Activated CD8-positive, alpha-beta memory T cell treated with anti-CD3 and anti-CD28 coated beads, Interleukin-2, amount 10 ng/mL, durations not matched to agents 7 days and 5 days (primary cell): ENCODE data around the gene TICAM2. TPM values are rescaled to one million over a fixed set of nuclear protein-coding genes. Genes with fewer than 3 reads are reported as not detected.

Experiments
- ATAC-seq: fragments of 150-1000 bp; cut with Tn5 transposase; one replicate; pipeline ENCODE4 v1.10.0; 2021; ENCODE audit warnings: moderate library complexity
- CTCF ChIA-PET: fragments of 350-600 bp; sonication (Branson Sonifier 250); formaldehyde crosslinking; loops from one replicate; lab custom pipeline; 2021; ENCODE audit warnings: antibody characterized with exemption; lab: Charles Lee
- DNase-seq: peaks from one replicate; pipeline ENCODE4 v3.0.0-alpha.2; 2020
- H3K27ac Mint-ChIP-seq: one replicate; pipeline ENCODE4 v1.8.0; 2021; ENCODE audit warnings: mild to moderate bottlenecking, mixed read lengths
- H3K27me3 Mint-ChIP-seq: one replicate; pipeline ENCODE4 v1.8.0; 2021; ENCODE audit warnings: mixed read lengths
- H3K36me3 Mint-ChIP-seq: one replicate; pipeline ENCODE4 v1.8.0; 2021; ENCODE audit warnings: mild to moderate bottlenecking, mixed read lengths
- H3K4me1 Mint-ChIP-seq: one replicate; pipeline ENCODE4 v1.8.0; 2021; ENCODE audit warnings: mixed read lengths
- H3K4me3 Mint-ChIP-seq: one replicate; pipeline ENCODE4 v1.8.0; 2021; ENCODE audit warnings: mild to moderate bottlenecking, moderate library complexity, mixed read lengths
- H3K9me3 Mint-ChIP-seq: one replicate; pipeline ENCODE4 v1.8.0; 2022; ENCODE audit warnings: low read depth, mixed read lengths
- total RNA-seq, 2 experiments: library from RNA; stranded (reverse); gene quantifications; one replicate each; pipeline ENCODE4 v1.2.3, GENCODE V29; 2021

The TICAM2 gene
- total RNA-seq, 2 experiments from 2014 or later: 1.6 to 1.8 TPM

- Mint-ChIP-seq H3K36me3 (peaks cover 3% of the 10 kb centered on the region), H3K27ac (peak overlapping the region; percentile 15), H3K4me1 (peaks cover 19% of the 10 kb centered on the region), H3K9me3 (no peaks in the 10 kb centered on the region), H3K4me3 (no peak overlapping the region), H3K27me3 (peaks cover 3% of the 10 kb centered on the region)
- DNase-seq (no peak), ATAC-seq (no peak)
- CTCF ChIA-PET: interaction anchor here (1.0 kb wide), 1 partner anchor 38 kb away, joined by 3 read pairs; no protein-coding TSS in a partner anchor
Measured at GRCh38 chr5:115627295-115627865, 25.1 kb upstream of the TICAM2 start.

GRCh38 chr5:115626445-115626823 is 24.2 kb upstream of the TICAM2 start:
- H3K9me3 Mint-ChIP-seq: no peaks in the 10 kb centered on the region
- peaks cover 7% of the 10 kb centered on the region for H3K36me3 Mint-ChIP-seq
- no peak overlapping the region for H3K27ac Mint-ChIP-seq

GRCh38 chr5:115625579-115626444 is 23.5 kb upstream of the TICAM2 start, which contains the start of gene TMED7:
Gene TMED7, minus strand, starts transcription at chr5:115626036. Its CDS starts 244 bp downstream, at chr5:115625792.
- no peak within 1 kb of the TSS for H3K27ac Mint-ChIP-seq
- CTCF ChIA-PET: interaction anchor here (0.8 to 3.5 kb wide), 8 partner anchors 9 to 215 kb away, joined by 3 to 20 read pairs (median 4); partner anchors contain the start of genes ATG12 and TICAM2

More at GRCh38 chr5:115626445-115626823, 24.2 kb upstream of the TICAM2 start:
- DNase-seq (no peak), ATAC-seq (peak; percentile 31)
- Mint-ChIP-seq H3K27me3 (no peaks in the 10 kb centered on the region), H3K4me1 (peaks cover 26% of the 10 kb centered on the region), H3K4me3 (no peak overlapping the region)
- CTCF ChIA-PET: interaction anchor here (3.5 kb wide), 1 partner anchor 8 kb away, joined by 20 read pairs; no protein-coding TSS in a partner anchor

GRCh38 chr5:115624994-115625393 is 22.7 kb upstream of the TICAM2 start:
- H3K36me3 Mint-ChIP-seq: peaks cover 17% of the 10 kb centered on the region
- no peak for DNase-seq
- H3K27me3 Mint-ChIP-seq: no peaks in the 10 kb centered on the region
- H3K4me3 Mint-ChIP-seq: no peak overlapping the region
- peaks cover 29% of the 10 kb centered on the region for H3K4me1 Mint-ChIP-seq
- no peaks in the 10 kb centered on the region for H3K9me3 Mint-ChIP-seq
- ATAC-seq: no peak
- CTCF ChIA-PET: interaction anchor here (0.8 to 3.5 kb wide), 8 partner anchors 10 to 216 kb away, joined by 3 to 20 read pairs (median 4); partner anchors contain the start of genes ATG12 and TICAM2
- H3K27ac Mint-ChIP-seq: no peak overlapping the region

More at GRCh38 chr5:115625579-115626444, 23.5 kb upstream of the TICAM2 start, which contains the start of gene TMED7:
- H3K4me1 Mint-ChIP-seq: peaks cover 29% of the 10 kb centered on the region
- no peaks in the 10 kb centered on the region for H3K27me3 Mint-ChIP-seq
- H3K36me3 Mint-ChIP-seq: peaks cover 11% of the 10 kb centered on the region
- no peaks in the 10 kb centered on the region for H3K9me3 Mint-ChIP-seq
- no peak within 1 kb of the TSS for H3K4me3 Mint-ChIP-seq
- DNase-seq (peak; percentile 100), ATAC-seq (peak; percentile 94)

- H3K4me1 Mint-ChIP-seq: peaks cover 29% of the 10 kb centered on the region
- H3K9me3 Mint-ChIP-seq: no peaks in the 10 kb centered on the region
- ATAC-seq: no peak
- no peak overlapping the region for H3K27ac Mint-ChIP-seq
- CTCF ChIA-PET: interaction anchor here (2.1 to 3.5 kb wide), 2 partner anchors 11 to 22 kb away, joined by 12 to 20 read pairs; partner anchors contain the start of gene TICAM2
- no peak for DNase-seq
- H3K36me3 Mint-ChIP-seq: peaks cover 27% of the 10 kb centered on the region
- H3K4me3 Mint-ChIP-seq: no peak overlapping the region
- H3K27me3 Mint-ChIP-seq: no peaks in the 10 kb centered on the region
Measured at GRCh38 chr5:115623658-115624057, 21.4 kb upstream of the TICAM2 start.

- H3K4me3 Mint-ChIP-seq: no peak overlapping the region
- H3K36me3 Mint-ChIP-seq: peaks cover 41% of the 10 kb centered on the region
- ATAC-seq (no peak), DNase-seq (no peak)
- peaks cover 27% of the 10 kb centered on the region for H3K4me1 Mint-ChIP-seq
- H3K27me3 Mint-ChIP-seq: no peaks in the 10 kb centered on the region
- no peaks in the 10 kb centered on the region for H3K9me3 Mint-ChIP-seq
- H3K27ac Mint-ChIP-seq: no peak overlapping the region
- CTCF ChIA-PET: no interaction called here
Measured at GRCh38 chr5:115621365-115621900, 19.2 kb upstream of the TICAM2 start.

- CTCF ChIA-PET: interaction anchor here (1.0 to 2.8 kb wide), 2 partner anchors 8 to 308 kb away, joined by 3 to 10 read pairs; partner anchors contain the start of gene TMED7
- H3K27me3 Mint-ChIP-seq: no peaks in the 10 kb centered on the region
- peaks cover 52% of the 10 kb centered on the region for H3K36me3 Mint-ChIP-seq
- H3K27ac Mint-ChIP-seq: no peak overlapping the region
- DNase-seq (no peak), ATAC-seq (no peak)
- no peaks in the 10 kb centered on the region for H3K9me3 Mint-ChIP-seq
- peaks cover 10% of the 10 kb centered on the region for H3K4me1 Mint-ChIP-seq
- no peak overlapping the region for H3K4me3 Mint-ChIP-seq
Measured at GRCh38 chr5:115616892-115617291, 14.6 kb upstream of the TICAM2 start.

GRCh38 chr5:115616472-115616871 is 14.2 kb upstream of the TICAM2 start:
- DNase-seq: no peak
- CTCF ChIA-PET: interaction anchor here (1.0 to 2.8 kb wide), 3 partner anchors 9 to 307 kb away, joined by 3 to 10 read pairs (median 6); partner anchors contain the start of gene TMED7
- Mint-ChIP-seq H3K27me3 (no peaks in the 10 kb centered on the region), H3K4me1 (peaks cover 8% of the 10 kb centered on the region), H3K4me3 (no peak overlapping the region), H3K27ac (no peak overlapping the region), H3K36me3 (peaks cover 52% of the 10 kb centered on the region), H3K9me3 (no peaks in the 10 kb centered on the region)
- no peak for ATAC-seq

- H3K27me3 Mint-ChIP-seq: no peaks in the 10 kb centered on the region
- H3K4me3 Mint-ChIP-seq: no peak overlapping the region
- H3K4me1 Mint-ChIP-seq: peaks cover under 1% of the 10 kb centered on the region
- H3K36me3 Mint-ChIP-seq: peaks cover 32% of the 10 kb centered on the region
- no peak for ATAC-seq
- H3K9me3 Mint-ChIP-seq: no peaks in the 10 kb centered on the region
- DNase-seq: no peak
- CTCF ChIA-PET: no interaction called here
- no peak overlapping the region for H3K27ac Mint-ChIP-seq
Measured at GRCh38 chr5:115611873-115612272, 9.6 kb upstream of the TICAM2 start.

GRCh38 chr5:115607935-115608334 is 5.7 kb upstream of the TICAM2 start:
- DNase-seq (no peak), ATAC-seq (no peak)
- CTCF ChIA-PET: interaction anchor here (1.4 kb wide), 1 partner anchor 17 kb away, joined by 3 read pairs; no protein-coding TSS in a partner anchor
- H3K27me3 Mint-ChIP-seq: no peaks in the 10 kb centered on the region
- H3K36me3 Mint-ChIP-seq: peaks cover 34% of the 10 kb centered on the region
- H3K9me3 Mint-ChIP-seq: no peaks in the 10 kb centered on the region
- H3K27ac Mint-ChIP-seq: no peak overlapping the region
- peaks cover 9% of the 10 kb centered on the region for H3K4me1 Mint-ChIP-seq
- H3K4me3 Mint-ChIP-seq: no peak overlapping the region

GRCh38 chr5:115605436-115605835 is 3.2 kb upstream of the TICAM2 start:
- peaks cover 24% of the 10 kb centered on the region for H3K4me1 Mint-ChIP-seq
- no peaks in the 10 kb centered on the region for H3K9me3 Mint-ChIP-seq
- H3K27me3 Mint-ChIP-seq: no peaks in the 10 kb centered on the region
- peaks cover 32% of the 10 kb centered on the region for H3K36me3 Mint-ChIP-seq
- H3K27ac Mint-ChIP-seq: no peak overlapping the region
- ATAC-seq (no peak), DNase-seq (no peak)
- no peak overlapping the region for H3K4me3 Mint-ChIP-seq
- CTCF ChIA-PET: no interaction called here

GRCh38 chr5:115602591-115603125 is 379 bp upstream of the TICAM2 start:
- Mint-ChIP-seq H3K9me3 (no peaks in the 10 kb centered on the region), H3K4me3 (peak overlapping the region; percentile 68), H3K27me3 (no peaks in the 10 kb centered on the region), H3K4me1 (peaks cover 37% of the 10 kb centered on the region), H3K27ac (peak overlapping the region; percentile 34), H3K36me3 (peaks cover 29% of the 10 kb centered on the region)
- DNase-seq (no peak), ATAC-seq (no peak)
- CTCF ChIA-PET: interaction anchor here (0.7 to 2.0 kb wide), 3 partner anchors 22 to 61 kb away, joined by 3 to 12 read pairs (median 5); no protein-coding TSS in a partner anchor
